ENCODE results near the gene TMBIM6. TPM values are rescaled to one million over a fixed set of nuclear protein-coding genes. Genes with fewer than 3 reads are reported as not detected.
A peak's percentile ranks its signal among the peaks of the same experiment; 100 is the strongest.

TMBIM6 gene
- total RNA-seq, 1 donor from 2014 or later = 233 TPM

DNA sequence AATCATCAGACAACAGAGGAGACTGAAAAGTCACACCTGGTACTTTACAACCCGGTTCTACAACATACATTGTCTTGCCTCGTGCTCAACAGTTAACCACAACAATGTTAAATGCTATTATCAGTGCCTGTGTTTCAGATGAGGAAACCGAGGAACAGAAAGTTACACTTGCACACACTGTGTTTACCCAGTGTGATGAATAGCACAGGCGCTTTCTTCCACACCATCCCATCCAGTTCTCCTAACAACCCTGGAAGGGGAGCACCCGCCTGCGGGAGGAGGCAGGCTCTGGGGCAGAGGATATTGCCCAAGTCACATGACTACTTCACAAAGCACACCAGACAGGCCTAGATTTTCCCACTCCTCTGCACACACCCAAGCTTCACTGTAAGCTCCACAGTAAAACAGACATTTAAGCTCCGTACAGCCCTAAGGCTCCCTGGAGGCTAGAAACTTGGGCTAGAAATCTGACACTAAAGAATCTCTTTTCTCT is 65.0 kb downstream of the TMBIM6 start:
- DNase-seq = peak; percentile 48
- ATAC-seq (ENCODE audit: poor library complexity) = no peak
- intact Hi-C loops (cut with DNase I) = no loop called here

DNA sequence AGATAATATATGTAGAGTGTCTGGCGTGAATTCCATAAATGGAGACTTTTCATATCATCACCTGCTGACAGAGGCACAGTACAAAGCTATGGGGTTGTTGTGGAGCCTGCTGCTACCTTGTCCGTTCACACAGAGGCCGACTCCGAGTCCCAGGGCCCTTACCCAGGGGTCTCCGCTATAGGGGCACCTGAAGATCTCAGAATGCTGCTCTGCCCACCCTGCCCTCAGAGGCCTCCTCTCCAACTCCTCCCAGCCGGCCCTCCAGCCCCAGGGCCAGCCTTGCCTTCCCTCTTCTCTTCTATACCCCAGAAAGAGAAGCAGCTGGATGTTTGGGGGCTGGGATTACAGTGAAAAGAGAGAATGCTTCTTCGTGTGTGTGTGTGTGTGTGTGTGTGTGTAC is 65.5 kb downstream of the TMBIM6 start:
- no peak for DNase-seq
- intact Hi-C loops (cut with DNase I) = no loop called here
- no peak for ATAC-seq (ENCODE audit: poor library complexity)

DNA sequence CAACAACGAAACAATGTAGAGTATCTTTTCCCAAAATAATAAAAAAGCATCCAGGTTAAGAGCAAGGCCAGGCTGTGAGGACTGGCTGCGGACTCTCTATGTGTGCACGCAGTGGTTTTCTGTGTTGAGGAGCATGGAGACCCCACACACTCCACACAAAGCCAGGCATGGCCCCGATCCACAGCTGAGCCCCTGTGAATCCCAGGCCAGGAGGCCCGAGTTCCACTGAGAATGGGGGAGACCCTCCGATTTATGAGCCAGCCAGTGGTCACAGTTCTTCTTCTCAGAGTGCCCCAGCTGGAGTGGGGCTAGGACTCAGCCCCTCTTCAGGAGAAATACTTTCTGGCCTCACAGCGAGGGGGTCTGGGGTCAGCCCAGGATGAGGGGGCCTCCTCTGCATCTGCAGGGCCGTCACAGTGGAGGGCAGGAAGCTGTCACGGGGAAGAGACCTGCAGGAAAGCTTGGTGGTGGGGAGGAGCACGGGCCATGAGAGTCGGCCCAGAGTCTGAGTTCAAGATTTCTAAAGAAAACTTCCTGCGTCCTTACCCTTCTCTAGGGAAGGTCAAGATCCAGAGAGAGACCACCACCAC is 66.7 kb downstream of the TMBIM6 start:
- intact Hi-C loops (cut with DNase I) = no loop called here
- no peak for DNase-seq
- ATAC-seq (ENCODE audit: poor library complexity) = no peak

DNA sequence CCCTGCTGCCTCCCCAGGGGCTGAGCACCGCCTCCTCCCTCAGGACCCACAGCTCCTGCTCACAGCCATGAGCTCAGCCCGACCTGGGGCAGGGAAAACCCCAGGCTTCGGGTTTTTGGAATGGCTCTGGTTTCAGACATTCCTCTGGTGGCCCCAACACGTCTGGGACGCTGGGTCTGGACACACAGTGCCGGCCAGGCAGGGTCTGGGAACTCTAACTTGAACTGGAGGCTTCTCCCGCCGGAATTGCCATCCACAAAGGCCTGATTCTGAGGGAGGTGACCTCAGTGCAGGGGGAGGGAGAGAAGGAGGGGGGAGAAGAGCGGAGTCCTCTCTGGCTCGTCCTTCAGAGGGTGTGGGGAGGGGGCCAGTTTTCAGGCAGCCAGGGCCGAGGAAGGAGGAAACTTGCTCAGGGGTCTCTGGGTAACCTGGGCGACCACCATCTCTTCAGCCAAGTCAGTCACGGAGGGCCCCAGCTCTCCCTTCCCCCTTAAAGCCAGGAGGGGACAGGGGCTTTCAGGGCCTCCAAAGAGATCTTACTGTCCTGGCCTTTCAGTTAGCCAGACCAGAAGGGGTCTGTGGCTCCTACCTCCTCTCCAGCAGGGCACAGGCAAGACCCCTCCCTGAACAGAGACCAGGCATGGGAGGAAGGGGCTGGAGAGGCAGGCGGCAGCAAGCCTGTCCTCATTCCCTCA is 67.5 kb downstream of the TMBIM6 start:
- ATAC-seq (ENCODE audit: poor library complexity) (peak; percentile 79), DNase-seq (peak; percentile 87)
- intact Hi-C loops (cut with DNase I) = no loop called here

DNA sequence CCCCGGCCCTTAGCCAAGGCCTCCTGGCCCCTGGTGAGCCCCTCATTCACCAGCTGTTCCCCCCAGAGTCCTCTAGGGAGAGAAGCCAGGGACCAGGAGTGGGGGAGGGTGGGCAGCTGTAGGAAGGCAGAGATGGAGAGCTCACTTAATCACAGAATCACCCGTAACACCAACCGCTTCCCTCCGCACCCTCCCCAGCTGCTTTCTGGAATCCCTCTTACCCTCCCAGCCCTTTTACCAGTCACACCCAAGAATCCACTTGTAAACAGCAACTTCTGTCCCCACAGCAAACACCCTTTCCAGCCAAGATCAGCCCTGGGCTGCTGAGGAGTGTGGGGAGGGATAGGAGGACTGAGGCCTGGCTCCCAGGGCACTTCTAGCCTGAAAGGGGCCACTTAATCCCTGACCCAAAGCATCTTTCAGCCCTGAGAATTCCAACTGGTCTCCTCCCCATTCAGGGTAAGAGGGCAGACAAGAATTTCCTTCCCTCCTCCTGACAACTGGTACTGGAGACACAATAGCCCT is 68.1 kb downstream of the TMBIM6 start:
- DNase-seq = peak; percentile 76
- intact Hi-C loops (cut with DNase I) = no loop called here
- ATAC-seq (ENCODE audit: poor library complexity) = peak; percentile 72

DNA sequence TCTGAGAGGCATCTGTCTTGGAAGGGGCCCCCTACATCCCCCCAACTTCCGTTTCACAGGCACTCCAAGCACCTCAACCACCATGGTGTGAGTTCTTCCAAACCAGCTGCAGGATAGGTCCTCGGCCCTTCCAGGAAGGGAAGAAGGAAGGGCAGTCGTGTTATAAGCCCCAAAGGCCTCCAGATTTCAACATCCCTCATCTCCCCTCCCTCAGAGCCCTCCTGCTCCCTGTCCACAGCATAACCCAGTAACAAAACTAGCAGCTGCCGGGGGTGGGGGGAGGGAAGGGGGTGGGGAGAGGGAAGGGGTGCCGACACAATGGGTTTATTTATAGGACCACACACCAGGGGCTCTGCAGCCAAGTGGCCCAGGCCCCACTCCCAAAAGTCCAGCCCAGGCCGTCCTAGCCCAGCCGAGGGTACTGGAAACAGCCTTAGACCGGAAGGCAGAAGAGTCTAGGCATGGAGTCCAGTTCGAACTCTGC is 68.6 kb downstream of the TMBIM6 start:
- intact Hi-C loops (cut with DNase I) = no loop called here
- DNase-seq (no peak), ATAC-seq (ENCODE audit: poor library complexity) (peak; percentile 51)

DNA sequence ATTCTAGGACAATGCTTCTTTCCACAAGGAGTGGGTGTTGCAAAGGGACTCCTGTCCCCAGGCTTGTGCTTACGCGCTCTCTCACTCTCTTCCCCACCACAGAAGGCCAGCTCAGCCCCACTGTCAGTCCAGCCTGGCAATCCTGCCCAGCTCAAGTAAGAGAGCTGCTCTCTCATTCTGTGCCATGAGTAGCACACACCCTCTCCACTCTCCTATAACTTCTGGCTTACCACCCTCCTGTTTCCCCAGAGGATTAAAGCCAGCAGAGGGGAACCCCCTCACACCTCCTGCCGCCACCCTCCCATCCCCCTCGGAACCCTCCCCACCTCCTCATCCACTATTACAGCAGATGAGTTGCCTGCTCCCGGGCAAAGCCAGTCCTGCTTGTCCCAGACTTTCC is 69.8 kb downstream of the TMBIM6 start:
- ATAC-seq (ENCODE audit: poor library complexity) = no peak
- intact Hi-C loops (cut with DNase I) = no loop called here

DNA sequence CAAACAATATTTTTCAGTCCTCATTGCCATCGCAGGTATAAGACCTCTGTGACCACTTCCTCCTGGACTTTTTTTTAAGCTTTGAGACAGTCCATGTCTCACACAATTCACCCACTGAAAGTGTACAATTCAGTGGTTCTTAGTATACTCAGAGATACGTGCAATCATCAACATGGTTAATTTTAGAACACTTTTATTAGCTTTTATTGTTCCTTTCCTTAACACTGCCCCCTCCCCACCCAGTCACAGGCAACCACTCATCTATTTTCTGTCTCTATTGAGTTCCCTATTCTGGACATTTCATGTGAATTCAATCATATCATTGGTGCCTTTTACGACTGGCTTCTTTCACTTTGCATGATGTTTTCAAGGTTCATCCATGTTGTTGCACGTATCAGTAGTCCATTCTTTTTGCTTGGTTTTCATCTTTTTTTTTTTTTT is 70.6 kb downstream of the TMBIM6 start:
- ATAC-seq (ENCODE audit: poor library complexity) = no peak
- no peak for DNase-seq
- intact Hi-C loops (cut with DNase I) = no loop called here

More for the DNA sequence above, 69.8 kb downstream of the TMBIM6 start:
- no peak for DNase-seq

DNA sequence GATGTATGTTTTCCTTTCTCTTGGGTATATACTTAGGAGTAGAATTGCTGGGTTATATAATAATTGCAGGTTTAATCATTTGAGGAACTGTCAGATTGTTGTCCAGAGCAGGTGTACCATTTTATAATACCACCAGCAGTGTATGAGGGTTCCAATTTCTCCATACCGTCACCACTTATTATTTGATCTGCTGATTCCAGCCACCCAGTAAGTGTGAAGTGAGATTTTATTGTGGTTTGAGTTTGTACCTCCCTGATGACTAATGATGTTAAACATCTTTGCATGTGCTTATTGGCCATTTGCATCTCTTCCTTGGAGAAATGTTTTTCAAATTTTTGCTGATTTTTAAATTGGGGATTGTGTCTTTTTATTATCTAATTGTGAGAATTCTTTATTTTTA is 71.8 kb downstream of the TMBIM6 start:
- ATAC-seq (ENCODE audit: poor library complexity) = no peak
- DNase-seq = no peak
- intact Hi-C loops (cut with DNase I) = no loop called here

Other genes starting within 250 kb of the TMBIM6 start
- gene KCNH3, start 202.5 kb upstream of the TMBIM6 start, total RNA-seq = 0.16 TPM
- 83.0 TPM for gene MCRS1, start 173.4 kb upstream of the TMBIM6 start, total RNA-seq
- 0.46 TPM for gene FAM186B, start 135.9 kb upstream of the TMBIM6 start, total RNA-seq
- 19.1 TPM for gene PRPF40B, start 118.0 kb upstream of the TMBIM6 start, total RNA-seq
- gene FMNL3, start 34.2 kb upstream of the TMBIM6 start, total RNA-seq = 9.4 TPM
- 29.0 TPM for gene NCKAP5L, start 86.9 kb downstream of the TMBIM6 start, total RNA-seq
- 2.4 TPM for gene BCDIN3D, start 101.5 kb downstream of the TMBIM6 start, total RNA-seq
- gene FAIM2, start 162.3 kb downstream of the TMBIM6 start, total RNA-seq = 10.6 TPM
- not detected for gene AQP2, start 209.2 kb downstream of the TMBIM6 start, total RNA-seq
- gene AQP5, start 220.3 kb downstream of the TMBIM6 start, total RNA-seq = 0.38 TPM
- gene AQP6, start 231.4 kb downstream of the TMBIM6 start, total RNA-seq = not detected